CD4-positive, alpha-beta T cell treated with Interleukin-17A for 1 hour (primary cell): ENCODE measurements around the gene ALDH1A2.

ENCODE experiments used
- DNase-seq: peaks from one replicate; pipeline ENCODE4 v3.0.0-alpha.2; 2020

ALDH1A2 gene

GRCh38 chr15:57993409-57994145 is 71.9 kb downstream of the ALDH1A2 start:
- no peak for DNase-seq

- DNase-seq: no peak
These were observed 72.7 kb downstream of the ALDH1A2 start for GRCh38 chr15:57992761-57993355.

- no peak for DNase-seq
These were observed 92.0 kb downstream of the ALDH1A2 start for GRCh38 chr15:57973534-57973933.

GRCh38 chr15:57972864-57973263 is 92.6 kb downstream of the ALDH1A2 start:
- DNase-seq: no peak

GRCh38 chr15:57969996-57970395 is 95.5 kb downstream of the ALDH1A2 start:
- no peak for DNase-seq

GRCh38 chr15:57969355-57969754 is 96.2 kb downstream of the ALDH1A2 start:
- no peak for DNase-seq

GRCh38 chr15:57962887-57963286 is 102.6 kb downstream of the ALDH1A2 start:
- no peak for DNase-seq

GRCh38 chr15:57961919-57962318 is 103.6 kb downstream of the ALDH1A2 start:
- DNase-seq: no peak

GRCh38 chr15:57957113-57957512 is 108.4 kb downstream of the ALDH1A2 start:
- no peak for DNase-seq

- no peak for DNase-seq
These were observed 111.6 kb downstream of the ALDH1A2 start for GRCh38 chr15:57953874-57954273.

- no peak for DNase-seq
These were observed 114.1 kb downstream of the ALDH1A2 start for GRCh38 chr15:57951328-57951932.

- no peak for DNase-seq
These were observed 115.0 kb downstream of the ALDH1A2 start for GRCh38 chr15:57950381-57950946.

- DNase-seq: no peak
These were observed 116.1 kb downstream of the ALDH1A2 start for GRCh38 chr15:57949374-57949943.

- DNase-seq: no peak
These were observed 116.9 kb downstream of the ALDH1A2 start for GRCh38 chr15:57948351-57949289.

GRCh38 chr15:57947781-57948180 is 117.7 kb downstream of the ALDH1A2 start:
- DNase-seq: no peak

- no peak for DNase-seq
These were observed 118.2 kb downstream of the ALDH1A2 start for GRCh38 chr15:57947282-57947681.

GRCh38 chr15:57946491-57947048 is 118.9 kb downstream of the ALDH1A2 start:
- no peak for DNase-seq

- no peak for DNase-seq
These were observed 119.9 kb downstream of the ALDH1A2 start for GRCh38 chr15:57945616-57946015.

GRCh38 chr15:57943754-57944420 is 121.6 kb downstream of the ALDH1A2 start:
- DNase-seq: no peak

- DNase-seq: no peak
These were observed 122.3 kb downstream of the ALDH1A2 start for GRCh38 chr15:57943171-57943570.

GRCh38 chr15:57941816-57942215 is 123.7 kb downstream of the ALDH1A2 start:
- no peak for DNase-seq

GRCh38 chr15:57932348-57932747 is 133.2 kb downstream of the ALDH1A2 start:
- no peak for DNase-seq
